Left ventricle myocardium inferior (tissue), 1 donor: ENCODE data around the gene FRAS1. TPM values are rescaled to one million over a fixed set of nuclear protein-coding genes. Genes with fewer than 3 reads are reported as not detected.

Experiments
- DNase-seq: peaks from one replicate; pipeline ENCODE4 v3.0.0-alpha.2; 2020
- H3K27ac ChIP-seq: fragments of 200-600 bp; replicated peaks from 2 replicates; pipeline ENCODE4 v1.8.0; 2021
- H3K27me3 ChIP-seq: fragments of 200-600 bp; 2 replicates; pipeline ENCODE4 v1.8.0; 2021; ENCODE audit warnings: low read depth
- H3K36me3 ChIP-seq: fragments of 200-600 bp; 2 replicates; pipeline ENCODE4 v1.8.0; 2021
- H3K4me1 ChIP-seq: fragments of 200-600 bp; 2 replicates; pipeline ENCODE4 v1.8.0; 2021
- H3K4me3 ChIP-seq: fragments of 200-600 bp; 2 replicates; pipeline ENCODE4 v1.8.0; 2021; ENCODE audit warnings: mild to moderate bottlenecking, moderate library complexity
- H3K9me3 ChIP-seq: fragments of 200-600 bp; replicated peaks from 2 replicates; pipeline ENCODE4 v1.8.0; 2021
- intact Hi-C: fragments of 100-400 bp; cut with micrococcal nuclease; formaldehyde crosslinking; loops from one replicate; pipeline ENCODE4 v1.11.0; 2022
- total RNA-seq: library from RNA; stranded (reverse); fragmentation: NEBNext Ultra II Directional; extraction: Animal tissue kit (Norgen Biotek cat#: 25700); gene quantifications from one replicate; pipeline ENCODE4 v1.2.1, GENCODE V29; 2021
- TF ChIP-seq, protein P1 (sequence below): fragments of 200-600 bp; IDR thresholded peaks from 2 replicates; pipeline ENCODE4 v1.8.0; 2021; ENCODE audit warnings: antibody characterized with exemption, mild to moderate bottlenecking, borderline replicate concordance
- donor health status: DM: no; HTN: yes; CAD: no; lungs with severe emphysema.

Gene FRAS1
- total RNA-seq, 1 donor from 2014 or later = 1.4 TPM

GRCh38 chr4:78356251-78356786 lies 299.2 kb downstream of the FRAS1 start:
- H3K9me3 ChIP-seq = no peaks in the 10 kb centered on the region
- H3K27ac ChIP-seq = no peak overlapping the region
- intact Hi-C loops = no loop called here
- no peaks in the 10 kb centered on the region for H3K36me3 ChIP-seq
- H3K27me3 ChIP-seq = no peaks in the 10 kb centered on the region
- H3K4me1 ChIP-seq = no peaks in the 10 kb centered on the region
- H3K4me3 ChIP-seq = no peak overlapping the region
- no peak for DNase-seq
- TF ChIP-seq, protein P1, sequence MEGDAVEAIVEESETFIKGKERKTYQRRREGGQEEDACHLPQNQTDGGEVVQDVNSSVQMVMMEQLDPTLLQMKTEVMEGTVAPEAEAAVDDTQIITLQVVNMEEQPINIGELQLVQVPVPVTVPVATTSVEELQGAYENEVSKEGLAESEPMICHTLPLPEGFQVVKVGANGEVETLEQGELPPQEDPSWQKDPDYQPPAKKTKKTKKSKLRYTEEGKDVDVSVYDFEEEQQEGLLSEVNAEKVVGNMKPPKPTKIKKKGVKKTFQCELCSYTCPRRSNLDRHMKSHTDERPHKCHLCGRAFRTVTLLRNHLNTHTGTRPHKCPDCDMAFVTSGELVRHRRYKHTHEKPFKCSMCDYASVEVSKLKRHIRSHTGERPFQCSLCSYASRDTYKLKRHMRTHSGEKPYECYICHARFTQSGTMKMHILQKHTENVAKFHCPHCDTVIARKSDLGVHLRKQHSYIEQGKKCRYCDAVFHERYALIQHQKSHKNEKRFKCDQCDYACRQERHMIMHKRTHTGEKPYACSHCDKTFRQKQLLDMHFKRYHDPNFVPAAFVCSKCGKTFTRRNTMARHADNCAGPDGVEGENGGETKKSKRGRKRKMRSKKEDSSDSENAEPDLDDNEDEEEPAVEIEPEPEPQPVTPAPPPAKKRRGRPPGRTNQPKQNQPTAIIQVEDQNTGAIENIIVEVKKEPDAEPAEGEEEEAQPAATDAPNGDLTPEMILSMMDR = no peak

- TF ChIP-seq, protein P1 = no peak
- intact Hi-C loops = no loop called here
These were observed 300.0 kb downstream of the FRAS1 start for GRCh38 chr4:78357122-78357521.

DNA sequence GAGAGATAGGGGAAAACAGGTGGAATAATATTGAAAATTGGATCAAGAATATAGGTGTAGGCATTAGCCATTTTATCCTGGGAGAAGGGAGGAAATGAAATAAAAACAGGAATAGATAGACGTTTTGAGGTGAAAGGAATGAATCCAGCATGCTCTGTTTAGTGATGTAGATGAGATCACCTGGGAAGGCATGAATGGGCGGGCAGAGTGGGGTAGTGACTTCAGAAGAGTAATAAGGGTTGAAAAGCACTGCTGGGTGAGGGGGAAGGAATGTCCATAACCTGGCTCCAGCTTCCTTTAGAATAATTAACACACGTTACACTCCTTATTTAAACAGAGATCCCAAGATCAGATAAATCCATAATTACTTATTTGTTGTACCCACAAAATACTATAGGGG lies 303.3 kb downstream of the FRAS1 start:
- intact Hi-C loops = no loop called here
- Histone ChIP-seq H3K36me3 (no peaks in the 10 kb centered on the region), H3K9me3 (no peaks in the 10 kb centered on the region), H3K4me1 (no peaks in the 10 kb centered on the region), H3K27ac (no peak overlapping the region), H3K27me3 (no peaks in the 10 kb centered on the region), H3K4me3 (no peak overlapping the region)
- DNase-seq = no peak
- TF ChIP-seq, protein P1 = no peak

More at GRCh38 chr4:78357122-78357521, 300.0 kb downstream of the FRAS1 start:
- no peak overlapping the region for H3K27ac ChIP-seq
- H3K4me1 ChIP-seq = no peaks in the 10 kb centered on the region
- no peaks in the 10 kb centered on the region for H3K36me3 ChIP-seq
- H3K4me3 ChIP-seq = no peak overlapping the region
- H3K9me3 ChIP-seq = no peaks in the 10 kb centered on the region
- DNase-seq = no peak
- H3K27me3 ChIP-seq = no peaks in the 10 kb centered on the region

GRCh38 chr4:78361621-78362120 lies 304.5 kb downstream of the FRAS1 start:
- H3K36me3 ChIP-seq = no peaks in the 10 kb centered on the region
- no peaks in the 10 kb centered on the region for H3K27me3 ChIP-seq
- H3K4me3 ChIP-seq = no peak overlapping the region
- DNase-seq = no peak
- TF ChIP-seq, protein P1 = no peak
- H3K4me1 ChIP-seq = no peaks in the 10 kb centered on the region
- no peak overlapping the region for H3K27ac ChIP-seq
- H3K9me3 ChIP-seq = no peaks in the 10 kb centered on the region
- intact Hi-C loops = no loop called here

DNA sequence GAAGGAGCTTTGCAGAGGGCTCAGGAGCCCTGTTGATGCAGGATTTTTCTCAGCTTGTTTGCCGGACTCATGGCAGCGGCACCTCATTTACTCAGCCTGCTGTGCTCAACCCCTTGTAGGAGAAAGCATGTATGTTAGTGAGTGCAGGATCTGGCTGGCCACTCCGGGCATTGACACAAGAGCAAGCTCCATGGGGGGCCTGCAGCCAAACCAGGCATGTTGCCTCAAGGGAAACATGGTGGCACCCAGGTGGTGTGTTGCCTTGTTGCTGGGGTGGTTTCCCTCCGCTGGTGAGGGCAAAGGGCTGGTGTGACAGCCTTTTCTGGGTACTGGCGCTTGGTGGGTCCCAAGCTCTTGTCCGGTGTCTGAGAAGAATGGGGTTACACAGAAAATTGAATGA lies 305.2 kb downstream of the FRAS1 start:
- TF ChIP-seq, protein P1 = no peak

More for the DNA sequence above, 305.2 kb downstream of the FRAS1 start:
- H3K27ac ChIP-seq = no peak overlapping the region
- no peak overlapping the region for H3K4me3 ChIP-seq
- DNase-seq = no peak
- H3K27me3 ChIP-seq = no peaks in the 10 kb centered on the region
- no peaks in the 10 kb centered on the region for H3K4me1 ChIP-seq
- no peaks in the 10 kb centered on the region for H3K36me3 ChIP-seq
- H3K9me3 ChIP-seq = no peaks in the 10 kb centered on the region
- intact Hi-C loops = no loop called here
